Activated CD4-positive, alpha-beta T cell treated with anti-CD3 and anti-CD28 coated beads, Interleukin-2, Interleukin-6, amounts not matched to agents 100 ng/mL and 50 ng/mL, durations not matched to agents 16 hours and 8 hours (primary cell): ENCODE data around the gene CASP14.
A peak's percentile ranks its signal among the peaks of the same experiment; 100 is the strongest.
"Not testable (repeated sequence)": the region's sequence is repeated elsewhere in the genome, so short reads cannot be mapped to it uniquely, and the experiment has no call there.

ENCODE experiments used
- DNase-seq: peaks from one replicate; pipeline ENCODE4 v3.0.0-alpha.2; 2020

CASP14 gene

GRCh38 chr19:15048885-15049541 lies at the start of gene CASP14:
Gene CASP14, plus strand, starts transcription at chr19:15049480. Its CDS starts 2,772 bp downstream, at chr19:15052252.
- DNase-seq, result no peak

DNA sequence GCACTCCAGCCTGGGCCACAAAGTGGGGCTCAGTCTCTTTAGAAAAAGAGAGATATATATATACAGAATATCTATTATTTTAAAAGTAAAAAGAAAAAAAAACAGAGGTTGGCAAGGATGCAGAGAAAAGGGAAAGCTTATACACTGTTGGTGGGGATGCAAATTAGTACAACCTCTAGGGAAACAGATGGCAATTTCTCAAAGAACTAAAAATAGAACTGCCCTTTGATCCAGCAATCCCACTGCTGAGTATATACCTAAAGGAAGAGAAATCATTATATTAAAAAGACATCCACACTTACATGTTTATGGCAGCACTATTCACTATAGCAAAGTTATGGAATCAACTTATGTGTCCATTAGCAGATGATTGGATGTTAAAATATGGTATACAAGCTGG lies 41.0 kb upstream of the CASP14 start:
- no peak for DNase-seq

DNA sequence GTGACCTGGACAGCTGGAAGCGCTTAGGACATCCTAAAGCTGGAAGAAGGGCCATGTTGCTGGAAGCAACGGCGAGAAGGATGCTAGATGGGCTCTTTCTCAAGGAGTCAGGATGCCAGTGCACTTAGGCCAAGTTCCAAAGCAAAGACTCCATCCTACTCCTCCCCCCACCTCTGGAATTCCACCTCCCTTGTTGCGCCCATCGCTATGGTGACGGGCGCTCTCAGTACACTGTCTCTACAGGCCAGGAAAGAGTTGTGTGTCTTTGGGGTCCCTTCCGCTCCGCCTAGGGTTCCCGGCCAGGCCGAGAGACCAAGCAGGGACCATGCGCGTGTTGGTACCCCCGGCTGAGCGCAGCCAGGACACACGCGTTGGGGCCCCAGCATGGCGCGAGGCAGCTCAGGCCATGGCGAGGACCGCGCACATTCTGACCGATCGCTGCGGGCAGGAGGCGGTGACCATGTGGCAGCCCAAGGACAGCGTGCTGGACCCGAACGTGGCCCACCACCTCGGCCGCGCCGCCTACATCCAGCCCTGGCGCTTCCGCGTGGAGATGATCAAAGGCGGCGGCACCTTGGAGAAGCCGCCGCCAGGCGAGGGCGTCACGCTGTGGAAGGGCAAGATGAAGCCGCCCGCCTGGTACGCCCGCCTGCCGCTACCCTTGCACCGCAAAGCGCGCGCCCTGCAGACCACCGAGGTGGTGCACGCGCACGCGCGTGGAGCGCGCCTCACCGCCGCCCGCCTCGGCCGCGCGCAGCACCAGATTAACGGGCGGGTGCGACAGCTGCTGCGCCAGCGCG lies 38.6 kb upstream of the CASP14 start:
- no peak for DNase-seq

GRCh38 chr19:15014579-15014978 lies 34.7 kb upstream of the CASP14 start:
- DNase-seq, result no peak

- DNase-seq, result no peak
These were observed 33.2 kb upstream of the CASP14 start for GRCh38 chr19:15015946-15016542.

GRCh38 chr19:15018836-15019235 lies 30.4 kb upstream of the CASP14 start:
- DNase-seq, result not testable (repeated sequence)

DNA sequence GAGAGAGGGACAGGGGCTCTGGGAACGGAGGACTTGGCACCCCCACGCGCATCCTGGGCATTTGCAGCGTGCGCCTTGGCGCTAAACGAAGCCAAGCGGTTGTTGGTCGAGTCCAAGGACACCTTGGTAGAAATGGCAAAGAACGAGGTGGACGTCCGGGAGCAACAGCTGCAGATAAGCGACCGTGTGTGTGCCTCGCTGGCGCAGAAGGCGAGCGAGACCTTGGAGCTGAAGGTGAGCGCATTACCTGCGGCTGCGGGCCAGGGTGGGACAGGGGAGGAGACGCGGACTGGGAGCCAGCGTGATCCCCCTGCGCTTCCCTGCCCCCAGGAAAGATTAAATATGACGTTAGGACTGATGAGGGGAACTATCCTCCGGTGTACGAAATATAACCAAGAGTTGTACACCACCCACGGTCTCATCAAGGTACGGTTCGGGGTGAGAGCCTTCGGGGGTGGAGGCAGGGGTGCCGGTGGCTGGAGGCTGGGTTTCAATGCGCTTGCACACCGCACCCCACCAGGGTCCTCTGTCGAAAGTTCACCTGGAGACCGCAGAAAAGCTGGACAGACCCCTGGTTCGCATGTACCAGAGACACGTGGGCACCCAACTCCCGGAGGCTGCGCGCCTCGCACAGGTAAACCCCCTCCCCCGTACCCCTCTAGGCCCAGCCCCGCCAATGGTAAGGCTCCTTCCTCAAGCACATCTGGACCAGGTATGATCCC lies 27.8 kb upstream of the CASP14 start:
- no peak for DNase-seq

DNA sequence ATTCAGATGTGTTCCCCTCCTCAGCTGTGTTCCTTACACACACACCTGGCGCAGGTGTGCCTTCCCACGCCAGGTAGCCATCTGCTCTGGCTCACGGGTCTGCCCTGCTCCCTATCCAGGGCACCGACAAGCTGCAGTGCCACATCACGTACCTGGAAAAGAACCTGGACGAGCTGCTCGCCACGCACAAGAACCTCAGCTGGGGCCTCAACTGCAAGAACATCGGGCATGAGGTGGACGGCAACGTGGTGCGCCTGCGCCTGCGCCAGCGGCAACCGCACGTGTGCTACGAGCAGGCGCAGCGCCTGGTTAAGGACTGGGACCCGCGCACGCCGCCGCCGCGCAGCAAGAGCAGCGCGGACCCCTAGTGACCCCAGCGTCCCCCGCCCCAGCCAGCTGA lies 26.5 kb upstream of the CASP14 start:
- no peak for DNase-seq

GRCh38 chr19:15025217-15025616 lies 24.1 kb upstream of the CASP14 start:
- DNase-seq, result peak; percentile 11

DNA sequence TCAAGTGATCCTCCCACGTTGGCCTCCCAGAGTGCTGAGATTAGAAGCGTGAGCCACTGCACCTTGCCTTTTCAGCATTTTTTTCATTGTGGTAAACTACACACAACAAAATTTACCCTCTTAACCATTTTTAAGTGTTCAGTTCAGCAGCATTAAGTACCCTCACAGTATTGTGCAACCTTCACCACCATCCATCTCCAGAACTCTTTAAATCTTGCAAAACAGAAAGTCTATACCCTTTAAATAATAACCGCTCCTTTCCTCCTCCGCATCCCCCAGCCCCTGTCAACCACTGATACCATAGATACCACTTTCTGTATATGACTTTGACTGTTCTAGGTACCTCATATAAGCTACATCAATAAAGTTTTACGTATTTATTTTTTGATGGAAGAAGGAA lies 20.8 kb upstream of the CASP14 start:
- no peak for DNase-seq

DNA sequence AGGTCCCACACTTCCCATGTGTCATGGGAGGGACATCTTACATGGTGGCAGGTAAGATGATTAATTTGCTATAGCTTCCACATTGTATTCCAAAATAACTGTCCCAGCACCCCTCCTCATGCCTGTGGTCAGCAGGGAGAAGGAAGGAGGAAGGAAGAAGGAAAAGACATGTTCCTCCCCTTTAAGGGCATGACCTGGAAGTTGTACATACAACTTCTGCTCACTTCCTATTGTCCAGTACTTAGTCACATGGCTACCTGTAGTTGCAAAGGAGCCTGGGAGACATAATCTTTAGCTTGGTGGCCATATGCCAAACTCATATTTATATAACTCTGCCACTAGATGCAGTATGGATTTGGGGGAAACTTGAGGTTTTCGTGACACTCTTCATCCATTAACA lies 17.6 kb upstream of the CASP14 start:
- no peak for DNase-seq

DNA sequence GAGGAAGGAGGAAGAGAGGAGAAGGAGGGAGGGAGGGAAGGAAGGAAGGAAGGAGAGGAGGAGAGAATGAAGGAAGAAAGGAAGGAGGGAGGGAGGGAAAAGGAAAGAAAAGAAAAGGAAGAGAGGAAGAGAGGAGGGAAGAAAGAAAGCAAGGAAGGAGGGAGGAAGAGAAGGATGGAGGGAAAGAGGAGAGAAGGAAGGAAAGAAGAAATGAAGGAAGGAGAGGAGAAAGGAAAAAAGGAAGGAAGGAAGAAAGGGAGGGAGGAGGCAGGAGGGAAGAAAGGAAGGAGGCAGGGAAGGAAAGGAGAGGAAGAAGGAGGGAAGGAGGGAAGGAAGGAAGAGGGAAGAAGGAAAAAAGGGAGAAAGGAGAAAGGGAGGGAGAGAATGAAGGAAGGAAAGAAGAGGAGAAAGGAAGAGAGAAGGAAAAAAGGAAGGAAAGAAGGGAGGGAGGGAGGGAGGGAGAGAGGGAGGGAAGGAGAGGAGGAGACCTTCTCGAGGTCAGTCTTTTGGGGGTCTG lies 13.4 kb upstream of the CASP14 start:
- no peak for DNase-seq

GRCh38 chr19:15037586-15037985 lies 11.7 kb upstream of the CASP14 start:
- no peak for DNase-seq

- no peak for DNase-seq
These were observed 11.0 kb upstream of the CASP14 start for GRCh38 chr19:15038294-15038693.

GRCh38 chr19:15042003-15042402 lies 7.3 kb upstream of the CASP14 start:
- DNase-seq, result no peak

- DNase-seq, result no peak
These were observed 6.5 kb upstream of the CASP14 start for GRCh38 chr19:15042826-15043225.

GRCh38 chr19:15045506-15045905 lies 3.8 kb upstream of the CASP14 start:
- no peak for DNase-seq

DNA sequence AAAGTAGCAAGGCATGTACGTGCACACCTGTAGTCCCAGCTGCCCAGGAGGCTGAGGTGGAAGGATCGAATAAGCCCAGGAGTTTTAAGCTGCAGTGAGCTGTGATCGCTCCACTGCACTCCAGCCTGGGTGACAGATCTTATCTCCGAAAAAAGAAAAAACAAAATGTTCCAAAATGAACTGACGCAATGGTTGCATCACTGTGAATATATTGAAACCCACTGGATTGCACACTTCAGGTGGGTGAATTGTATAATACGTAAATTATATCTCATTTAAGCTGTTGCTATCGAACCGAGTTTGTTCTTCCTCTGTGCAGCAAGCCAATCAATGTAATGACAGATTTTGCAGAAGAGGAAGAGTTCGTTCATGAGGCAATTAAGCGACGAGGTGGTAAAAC lies 1.6 kb upstream of the CASP14 start:
- DNase-seq, result no peak

- no peak for DNase-seq
These were observed 1.2 kb upstream of the CASP14 start for GRCh38 chr19:15048128-15048527.

DNA sequence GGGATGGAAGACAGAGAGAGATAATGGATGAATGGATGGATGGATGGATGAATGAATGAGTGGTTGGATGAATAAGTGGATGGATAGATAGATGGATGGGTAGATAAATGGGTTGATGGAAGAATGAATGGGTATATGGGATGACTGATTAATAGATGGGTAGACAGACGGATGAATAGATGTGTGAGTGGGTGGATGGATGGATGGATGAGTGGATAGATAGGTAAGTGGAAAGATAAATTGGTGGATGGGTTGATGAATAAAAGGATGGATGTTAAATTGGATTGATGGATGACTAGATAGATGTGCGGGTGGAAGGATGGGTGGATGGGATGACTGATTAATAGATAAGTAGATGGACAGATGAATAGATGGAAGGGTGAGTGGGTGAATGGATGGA lies 1.4 kb downstream of the CASP14 start:
- no peak for DNase-seq

- DNase-seq, result no peak
These were observed 12.8 kb downstream of the CASP14 start for GRCh38 chr19:15062036-15062435.

DNA sequence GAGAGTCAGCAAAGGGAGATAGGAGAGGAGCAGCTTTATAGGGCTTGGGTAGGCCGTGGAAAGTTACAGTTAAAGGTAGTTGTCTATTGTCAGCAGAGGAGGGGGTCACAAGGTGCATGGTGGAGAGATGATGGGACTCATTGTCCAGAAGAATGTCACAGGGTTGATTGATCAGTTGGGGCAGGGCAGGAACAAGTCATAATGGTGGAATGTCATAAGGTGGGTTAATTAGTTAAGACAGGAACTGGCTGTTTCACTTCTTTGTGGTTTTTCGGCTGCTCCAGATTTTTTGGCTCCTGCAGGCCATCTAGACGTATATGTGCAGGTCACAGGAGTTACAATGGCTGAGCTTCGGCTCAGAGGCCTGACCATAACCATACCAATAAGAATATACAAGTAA lies 21.1 kb downstream of the CASP14 start:
- DNase-seq, result not testable (repeated sequence)

GRCh38 chr19:15072930-15073647 lies 23.8 kb downstream of the CASP14 start:
- DNase-seq, result no peak
